Measurements from ENCODE around the gene PACSIN3. TPM values are rescaled to one million over a fixed set of nuclear protein-coding genes. Genes with fewer than 3 reads are reported as not detected.

PACSIN3 gene
- total RNA-seq, 2 donors from 2014 or later = 4.6 to 10.2 TPM

DNA sequence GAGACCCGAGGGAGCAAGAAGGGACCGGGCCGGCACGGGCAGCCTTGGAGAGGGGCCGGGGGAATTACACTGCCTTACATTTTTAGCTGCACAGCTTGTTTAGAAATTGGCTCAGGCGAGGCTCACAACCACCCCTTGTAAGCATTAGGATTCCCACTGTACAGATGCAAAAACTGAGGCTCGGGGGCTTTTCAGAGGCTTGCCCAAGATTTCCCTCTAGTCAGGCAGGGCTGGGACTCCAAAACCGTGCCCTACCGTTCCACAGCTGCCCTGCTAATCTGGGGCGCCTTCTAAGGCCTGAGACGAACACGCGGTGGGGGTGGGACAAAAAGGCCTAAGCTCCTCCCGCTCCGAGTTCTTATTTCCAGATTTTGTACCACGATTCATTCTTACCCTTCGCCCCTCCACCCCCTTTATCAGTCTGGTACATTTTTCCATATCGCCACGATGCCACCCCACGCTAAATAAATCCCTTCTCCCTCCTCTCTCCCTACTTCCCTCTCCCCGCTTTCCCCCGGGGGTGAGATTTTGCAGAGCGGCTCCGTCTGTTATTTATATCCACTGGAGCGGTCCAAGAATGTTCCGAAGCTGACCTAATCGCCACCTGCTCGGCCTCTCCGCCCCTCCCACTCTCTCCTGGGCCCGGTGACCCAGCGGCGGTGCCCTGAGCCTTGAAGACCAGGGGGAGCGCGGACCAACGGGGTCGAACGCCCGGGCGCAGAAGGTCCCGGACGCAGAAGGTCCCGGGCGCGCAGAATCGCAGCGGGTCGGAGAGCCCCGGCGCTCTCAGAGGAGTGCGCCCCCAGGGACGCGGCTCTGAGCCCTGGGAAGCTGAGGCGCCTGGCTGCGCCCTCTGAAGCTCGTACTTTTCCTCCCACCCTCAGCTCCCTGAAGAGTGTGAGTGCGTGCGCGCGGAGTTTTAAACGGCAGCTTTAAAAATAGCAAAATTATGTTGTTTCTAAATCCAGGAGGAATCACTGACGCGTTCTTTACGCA, 764 bp upstream of the PACSIN3 start:
- Mint-ChIP-seq H3K36me3 (ENCODE audit: insufficient read depth in 2 of 2) (no peaks in the 10 kb centered on the region), H3K9me3 (no peaks in the 10 kb centered on the region), H3K27ac (no peak overlapping the region), H3K4me3 (peak overlapping the region; percentile 84 to 89), H3K4me1 (ENCODE audit: low read depth) (peaks cover 10% of the 10 kb centered on the region), H3K27me3 (ENCODE audit: low read depth) (peaks cover 10% of the 10 kb centered on the region)
- ATAC-seq (replicated peaks in 1 of 2) = peak; percentile 53 to 54
- peak; percentile 41 to 47 for DNase-seq

- Mint-ChIP-seq H3K9me3 (no peaks in the 10 kb centered on the region), H3K36me3 (ENCODE audit: insufficient read depth in 2 of 2) (no peaks in the 10 kb centered on the region), H3K4me1 (ENCODE audit: low read depth) (peaks cover 10% of the 10 kb centered on the region), H3K27me3 (ENCODE audit: low read depth) (peaks cover 10% of the 10 kb centered on the region), H3K4me3 (peak overlapping the region; percentile 45 to 70), H3K27ac (no peak overlapping the region)
- ATAC-seq (replicated peaks in 1 of 2) (peak; percentile 19 to 23), DNase-seq (peak in 1 of 2 donors; percentile 17)
Measured at GRCh38 chr11:47185305-47186075, 744 bp downstream of the PACSIN3 start.

DNA sequence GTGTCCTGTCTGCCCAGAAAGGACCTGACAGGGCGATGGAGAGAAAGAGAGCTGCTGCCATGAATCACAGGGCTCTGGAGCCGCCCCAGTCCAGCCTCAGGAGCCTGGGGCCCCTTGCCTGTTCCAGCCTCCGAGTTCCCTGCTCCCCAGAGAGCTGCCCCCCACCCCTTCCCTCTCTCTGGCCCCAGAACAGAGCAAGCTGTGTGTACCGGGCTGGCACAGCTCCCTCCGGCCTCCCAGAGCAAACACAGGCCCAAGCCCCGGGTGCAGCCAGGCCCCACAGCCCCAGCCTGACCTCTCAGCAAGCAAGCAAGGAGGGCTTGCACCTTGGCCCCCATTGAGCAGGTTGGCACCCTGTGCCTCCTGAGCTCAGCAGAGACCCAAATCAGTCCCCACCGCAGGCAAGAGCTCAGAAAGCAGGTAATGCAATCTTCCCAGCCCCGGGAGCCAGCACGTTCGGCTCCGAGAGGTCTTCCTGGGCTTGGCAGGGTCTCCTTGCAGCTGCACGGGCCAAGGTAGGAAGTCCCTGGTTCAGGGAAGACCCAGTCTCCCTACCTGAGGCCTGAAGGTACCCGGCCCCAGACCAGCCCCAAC, 1.4 kb downstream of the PACSIN3 start:
- DNase-seq = no peak
- no peak for ATAC-seq (replicated peaks in 1 of 2)
- Mint-ChIP-seq H3K27ac (no peak overlapping the region), H3K27me3 (ENCODE audit: low read depth) (peaks cover 10% of the 10 kb centered on the region), H3K36me3 (ENCODE audit: insufficient read depth in 2 of 2) (no peaks in the 10 kb centered on the region), H3K9me3 (no peaks in the 10 kb centered on the region), H3K4me1 (ENCODE audit: low read depth) (peaks cover 10% of the 10 kb centered on the region), H3K4me3 (peak overlapping the region; percentile 12 to 63)

- ATAC-seq (replicated peaks in 1 of 2) = no peak
- DNase-seq = no peak
- no peaks in the 10 kb centered on the region for H3K9me3 Mint-ChIP-seq
- no peak overlapping the region for H3K4me3 Mint-ChIP-seq
- no peaks in the 10 kb centered on the region for H3K36me3 Mint-ChIP-seq (ENCODE audit: insufficient read depth in 2 of 2)
- no peak overlapping the region for H3K27ac Mint-ChIP-seq
- peaks cover 10% of the 10 kb centered on the region for H3K27me3 Mint-ChIP-seq (ENCODE audit: low read depth)
- H3K4me1 Mint-ChIP-seq (ENCODE audit: low read depth) = peaks cover 15% of the 10 kb centered on the region
Measured at GRCh38 chr11:47183969-47184368, 2.3 kb downstream of the PACSIN3 start.

DNA sequence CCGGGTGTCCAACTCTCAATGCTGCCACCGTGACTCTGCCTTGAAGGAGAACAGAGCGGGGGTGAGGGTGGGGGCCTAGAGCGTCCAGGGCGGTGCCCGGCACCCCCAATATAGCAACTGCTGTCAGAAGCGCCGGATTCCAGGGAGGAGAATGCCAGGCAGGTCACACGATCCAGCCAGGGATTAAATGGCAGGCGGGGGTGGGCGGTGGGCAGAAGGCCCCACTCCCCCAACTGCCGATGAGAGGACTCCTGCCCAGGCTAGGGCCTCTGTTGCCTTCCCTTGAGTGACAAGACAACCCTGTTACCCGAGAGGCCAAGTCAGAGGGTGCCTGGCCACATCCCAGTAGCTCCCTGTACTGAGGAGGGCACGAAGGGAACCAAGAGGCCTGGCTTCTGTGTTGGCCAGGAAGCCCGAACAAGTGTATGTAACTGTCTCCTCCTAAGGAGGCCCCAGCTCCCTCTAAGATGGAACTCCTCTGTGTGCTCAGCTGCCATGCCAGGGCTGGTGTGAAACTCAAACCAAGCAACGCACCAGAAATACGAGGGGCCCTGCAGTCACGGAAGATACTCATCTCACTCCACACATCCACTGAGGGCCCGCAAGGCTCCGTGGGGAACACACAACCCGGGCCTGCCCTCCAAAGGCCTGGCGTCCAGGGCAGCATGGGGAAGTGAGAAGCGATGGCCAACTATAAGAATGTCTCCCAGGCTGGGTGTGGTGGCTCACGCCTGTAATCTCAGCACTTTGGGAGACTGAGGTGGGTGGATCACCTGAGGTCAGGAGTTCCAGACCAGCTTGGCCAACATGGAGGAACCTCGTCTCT, 3.0 kb downstream of the PACSIN3 start:
- DNase-seq (no peak), ATAC-seq (replicated peaks in 1 of 2) (no peak)
- Mint-ChIP-seq H3K36me3 (ENCODE audit: insufficient read depth in 2 of 2) (no peaks in the 10 kb centered on the region), H3K9me3 (no peaks in the 10 kb centered on the region), H3K4me3 (no peak overlapping the region), H3K27ac (no peak overlapping the region), H3K27me3 (ENCODE audit: low read depth) (peaks cover 10% of the 10 kb centered on the region), H3K4me1 (ENCODE audit: low read depth) (peaks cover 15% of the 10 kb centered on the region)

DNA sequence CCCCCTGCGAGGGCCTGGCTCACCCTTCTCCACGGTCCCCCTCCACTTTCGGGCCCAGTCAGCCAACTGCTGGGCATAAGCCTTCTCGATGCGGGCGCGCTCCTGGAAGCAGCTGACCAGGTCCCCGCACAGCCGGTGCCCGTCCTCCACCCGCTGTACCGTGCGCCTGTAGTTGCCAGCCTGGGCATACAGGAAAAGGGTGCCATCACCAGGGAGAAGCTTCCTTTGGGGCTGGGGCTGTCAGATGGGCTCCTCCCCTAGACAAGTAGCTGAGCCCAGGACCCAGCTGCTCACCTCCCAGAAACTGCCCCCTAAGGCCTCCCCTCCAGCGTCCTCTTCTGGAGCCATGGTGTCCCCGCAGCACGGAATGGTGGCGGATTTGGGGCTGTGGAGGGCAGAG, 3.9 kb downstream of the PACSIN3 start:
- ATAC-seq (replicated peaks in 1 of 2) = no peak
- no peaks in the 10 kb centered on the region for H3K9me3 Mint-ChIP-seq
- peaks cover 10% of the 10 kb centered on the region for H3K27me3 Mint-ChIP-seq (ENCODE audit: low read depth)
- H3K4me3 Mint-ChIP-seq = no peak overlapping the region
- no peak overlapping the region for H3K27ac Mint-ChIP-seq
- H3K4me1 Mint-ChIP-seq (ENCODE audit: low read depth) = peaks cover 19% of the 10 kb centered on the region
- H3K36me3 Mint-ChIP-seq (ENCODE audit: insufficient read depth in 2 of 2) = no peaks in the 10 kb centered on the region
- no peak for DNase-seq

- no peak overlapping the region for H3K4me3 Mint-ChIP-seq
- H3K4me1 Mint-ChIP-seq (ENCODE audit: low read depth) = peaks cover 15% of the 10 kb centered on the region
- H3K9me3 Mint-ChIP-seq = no peaks in the 10 kb centered on the region
- DNase-seq (no peak), ATAC-seq (replicated peaks in 1 of 2) (no peak)
- peaks cover 10% of the 10 kb centered on the region for H3K27me3 Mint-ChIP-seq (ENCODE audit: low read depth)
- H3K27ac Mint-ChIP-seq = no peak overlapping the region
- no peaks in the 10 kb centered on the region for H3K36me3 Mint-ChIP-seq (ENCODE audit: insufficient read depth in 2 of 2)
Measured at GRCh38 chr11:47181271-47181670, 5.0 kb downstream of the PACSIN3 start.

GRCh38 chr11:47180006-47180787, 6.0 kb downstream of the PACSIN3 start:
- Mint-ChIP-seq H3K4me1 (ENCODE audit: low read depth) (peaks cover 22% of the 10 kb centered on the region), H3K9me3 (no peaks in the 10 kb centered on the region), H3K27ac (no peak overlapping the region)

GRCh38 chr11:47179655-47179991, 6.6 kb downstream of the PACSIN3 start:
- H3K36me3 Mint-ChIP-seq (ENCODE audit: insufficient read depth in 2 of 2) = peaks cover 0 to 3% of the 10 kb centered on the region in 2 donors
- no peak overlapping the region for H3K27ac Mint-ChIP-seq

More at GRCh38 chr11:47180006-47180787, 6.0 kb downstream of the PACSIN3 start:
- Mint-ChIP-seq H3K4me3 (no peak overlapping the region), H3K27me3 (ENCODE audit: low read depth) (peaks cover 10% of the 10 kb centered on the region), H3K36me3 (ENCODE audit: insufficient read depth in 2 of 2) (peaks cover 0 to 3% of the 10 kb centered on the region in 2 donors)
- no peak for DNase-seq
- no peak for ATAC-seq (replicated peaks in 1 of 2)

DNA sequence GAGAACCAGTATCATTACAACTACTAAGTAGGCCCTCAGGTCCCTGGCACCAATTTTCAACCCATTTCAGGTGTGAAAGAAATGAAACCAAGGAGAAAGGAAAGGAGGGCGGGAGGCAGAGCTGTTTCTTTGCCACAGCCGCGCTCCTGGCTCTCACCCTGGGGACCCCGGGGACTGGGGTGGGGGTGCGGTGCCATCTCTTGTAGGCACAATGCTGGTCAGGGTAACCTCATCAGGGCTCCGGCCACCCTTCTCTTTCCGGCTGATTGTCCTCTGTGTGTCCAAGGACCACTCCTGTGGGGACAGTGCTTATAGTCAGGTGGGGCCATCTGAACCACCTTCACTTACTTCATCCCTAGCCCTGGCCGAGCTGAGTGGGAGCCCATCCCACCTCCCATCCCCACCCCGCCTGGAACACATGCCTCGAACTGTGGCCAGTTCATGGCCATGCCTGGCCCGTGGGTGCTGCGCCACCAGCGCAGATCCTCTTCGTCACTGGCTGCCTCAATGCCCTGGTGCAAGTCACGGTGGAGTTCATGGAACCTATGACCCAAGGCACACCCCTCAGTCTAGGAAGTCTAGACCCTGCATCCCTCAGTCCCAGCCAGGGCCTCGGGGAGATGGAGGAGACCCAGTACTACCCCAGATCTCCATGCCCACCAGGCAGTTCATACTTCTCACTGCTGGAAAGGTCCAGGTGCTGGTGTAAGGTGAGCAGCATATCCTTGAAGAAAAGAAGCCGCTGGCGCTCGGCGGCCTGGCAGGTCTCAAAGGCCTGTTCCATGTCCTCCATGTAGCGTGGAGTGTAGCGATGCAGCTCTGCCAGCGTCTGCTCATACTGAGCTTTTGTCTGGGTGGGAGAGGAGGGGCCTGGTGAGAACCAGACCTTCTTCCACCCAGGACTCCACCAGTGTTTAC, 7.2 kb downstream of the PACSIN3 start:
- Mint-ChIP-seq H3K27ac (no peak overlapping the region), H3K9me3 (no peaks in the 10 kb centered on the region), H3K36me3 (ENCODE audit: insufficient read depth in 2 of 2) (peaks cover 0 to 3% of the 10 kb centered on the region in 2 donors), H3K4me3 (no peak overlapping the region), H3K27me3 (ENCODE audit: low read depth) (peaks cover under 1% of the 10 kb centered on the region), H3K4me1 (ENCODE audit: low read depth) (peaks cover 22% of the 10 kb centered on the region)
- DNase-seq = no peak
- ATAC-seq (replicated peaks in 1 of 2) = no peak

More at GRCh38 chr11:47179655-47179991, 6.6 kb downstream of the PACSIN3 start:
- Mint-ChIP-seq H3K27me3 (ENCODE audit: low read depth) (peaks cover 7% of the 10 kb centered on the region), H3K4me1 (ENCODE audit: low read depth) (peaks cover 22% of the 10 kb centered on the region), H3K4me3 (no peak overlapping the region), H3K9me3 (no peaks in the 10 kb centered on the region)
- ATAC-seq (replicated peaks in 1 of 2) (no peak), DNase-seq (peak; percentile 54 to 56)

DNA sequence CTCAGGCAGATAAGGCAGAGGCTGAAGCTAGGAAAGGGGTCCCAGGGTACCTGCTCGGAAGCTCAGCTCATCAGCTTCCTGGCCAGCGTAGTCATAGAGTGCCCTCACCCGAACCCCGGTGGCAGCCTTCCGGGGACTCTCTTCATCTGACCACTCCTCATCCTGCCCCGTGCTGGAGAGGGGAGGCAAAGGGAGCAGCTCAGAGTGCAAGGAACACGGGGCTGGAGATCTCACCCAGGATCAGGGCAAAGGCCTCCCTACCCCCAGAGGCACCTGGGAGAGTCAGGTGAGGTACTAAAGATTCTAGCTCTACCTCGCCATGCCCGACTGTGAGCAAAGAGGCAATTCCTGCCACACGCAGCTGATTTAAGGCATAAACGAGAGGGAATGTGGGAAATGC, 7.9 kb downstream of the PACSIN3 start:
- H3K9me3 Mint-ChIP-seq = no peaks in the 10 kb centered on the region

More for the DNA sequence above, 7.9 kb downstream of the PACSIN3 start:
- peaks cover 2 to 3% of the 10 kb centered on the region in 2 donors for H3K36me3 Mint-ChIP-seq (ENCODE audit: insufficient read depth in 2 of 2)
- no peak overlapping the region for H3K27ac Mint-ChIP-seq
- no peak overlapping the region for H3K4me3 Mint-ChIP-seq
- no peaks in the 10 kb centered on the region for H3K27me3 Mint-ChIP-seq (ENCODE audit: low read depth)
- ATAC-seq (replicated peaks in 1 of 2) (no peak), DNase-seq (no peak)
- peaks cover 28% of the 10 kb centered on the region for H3K4me1 Mint-ChIP-seq (ENCODE audit: low read depth)

All from activated T-cell treated with anti-CD3 and anti-CD28 coated beads, Interleukin-2, amount 50 U/mL, for 72 hours (primary cell).